SH-SY5Y (cell line): ENCODE results near the gene ARHGAP4.

Source experiments
- GATA2 ChIP-seq: IDR thresholded peaks from 2 replicates; pipeline ENCODE4 v1.6.1; 2011; ENCODE audit warnings: mild to moderate bottlenecking, low read depth, low read length
- GATA3 ChIP-seq: IDR thresholded peaks from 2 replicates; pipeline ENCODE4 v1.6.1; 2011; ENCODE audit warnings: low read depth, mild to moderate bottlenecking, low read length, moderate library complexity

GRCh38 chrX:153882086-153882498 is 44.0 kb downstream of the ARHGAP4 start:
- TF ChIP-seq GATA2 (no peak), GATA3 (no peak)
